Measurements from ENCODE around the gene IGFBP2.

DNA sequence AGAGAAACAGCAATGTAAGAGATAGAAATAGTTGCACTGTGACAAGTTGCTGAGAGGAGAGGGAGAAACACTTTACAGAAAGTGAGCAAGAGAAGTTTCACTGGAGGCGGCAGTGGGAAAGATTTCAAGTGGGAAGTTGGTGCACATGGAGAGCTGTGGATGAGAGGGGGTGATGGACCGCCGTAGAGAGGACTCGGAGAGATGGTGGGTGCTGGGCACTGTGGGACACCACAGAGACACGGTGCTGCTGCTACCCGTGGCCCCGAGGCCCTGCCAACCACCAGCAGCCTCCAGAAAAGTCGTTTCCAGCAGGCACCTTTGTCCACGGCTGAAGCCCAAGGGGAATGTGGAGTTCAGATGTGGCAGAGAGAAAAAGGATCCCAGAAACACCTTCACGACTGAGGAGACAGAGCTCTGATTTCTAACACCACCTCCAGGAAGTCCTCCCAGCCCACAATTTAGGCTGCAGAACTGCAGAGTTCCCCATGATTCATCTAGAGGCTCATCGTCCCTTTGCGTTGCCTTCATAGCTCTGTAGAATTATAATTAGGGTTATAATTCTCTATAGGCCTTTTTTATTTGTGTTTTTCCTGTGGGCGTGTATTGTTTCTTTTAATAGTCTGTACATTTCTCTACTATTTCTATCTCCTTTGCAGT lies 15.9 kb upstream of the IGFBP2 start:
- TF ChIP-seq HDGF (IDR thresholded peaks at IDR 0.05; ENCODE audit: borderline replicate concordance) (no peak), FOXA1 (IDR thresholded peaks at IDR 0.05) (no peak), SUZ12 (IDR thresholded peaks at IDR 0.05) (no peak), FOXK2 (IDR thresholded peaks at IDR 0.05) (no peak), TARDBP (IDR thresholded peaks at IDR 0.05) (no peak), BHLHE40 (IDR thresholded peaks at IDR 0.05; ENCODE audit: borderline replicate concordance) (no peak)

All from HEK293T (cell line).